Neural cell (in vitro differentiated cells): ENCODE measurements around the gene FHL3. TPM values are rescaled to one million over a fixed set of nuclear protein-coding genes. Genes with fewer than 3 reads are reported as not detected.

Experiments
- H2AFZ ChIP-seq: fragments of 200-600, 300-800 bp; sonication (generic), shearing (Covaris generic); 2 replicates; pipeline ENCODE4 v1.6.0; 2014; ENCODE audit warnings: low read depth, mild to moderate bottlenecking, antibody characterized with exemption, low read length, moderate library complexity
- H3F3A ChIP-seq: fragments of 200-600 bp; shearing (Covaris generic); 2 replicates; pipeline ENCODE4 v1.6.1; 2016; ENCODE audit warnings: mild to moderate bottlenecking, moderate library complexity, mixed read lengths, antibody characterized with exemption, low read length; ENCODE audit not compliant: insufficient read depth, poor library complexity, severe bottlenecking
- H3K27ac ChIP-seq: fragments of 200-600, 300-800 bp; sonication (generic), shearing (Covaris generic); 2 replicates; pipeline ENCODE4 v1.5.1; 2014; ENCODE audit warnings: mild to moderate bottlenecking, low read length, moderate library complexity
- H3K27me3 ChIP-seq: fragments of 300-800, 200-600 bp; sonication (generic), shearing (Covaris generic); 2 replicates; pipeline ENCODE4 v1.6.0; 2014; ENCODE audit warnings: mild to moderate bottlenecking, low read depth, low read length, moderate library complexity; ENCODE audit not compliant: insufficient read depth
- H3K36me3 ChIP-seq: fragments of 300-800, 200-600 bp; sonication (generic), shearing (Covaris generic); 2 replicates; pipeline ENCODE4 v1.5.1; 2014; ENCODE audit warnings: mild to moderate bottlenecking, antibody characterized with exemption, low read length, moderate library complexity; ENCODE audit not compliant: insufficient read depth
- H3K4me2 ChIP-seq: fragments of 300-800, 200-600 bp; sonication (generic), shearing (Covaris generic); 2 replicates; pipeline ENCODE4 v1.6.0; 2014; ENCODE audit warnings: mild to moderate bottlenecking, low read length
- H3K4me3 ChIP-seq: fragments of 300-800, 200-600 bp; sonication (generic), shearing (Covaris generic); 2 replicates; pipeline ENCODE4 v1.5.1; 2014; ENCODE audit warnings: mild to moderate bottlenecking, low read length, moderate library complexity
- H3K79me2 ChIP-seq: fragments of 200-600 bp; shearing (Covaris generic); replicated peaks from 2 replicates; pipeline ENCODE4 v1.6.0; 2014; ENCODE audit warnings: mild to moderate bottlenecking, low read length, moderate library complexity; ENCODE audit not compliant: insufficient read depth
- H3K9ac ChIP-seq: fragments of 300-800, 200-600 bp; sonication (generic), shearing (Covaris generic); 2 replicates; pipeline ENCODE4 v1.6.1; 2016; ENCODE audit warnings: mild to moderate bottlenecking, low read length, mixed read lengths
- H3K9me2 ChIP-seq: fragments of 200-600 bp; shearing (Covaris generic); 2 replicates; pipeline ENCODE4 v1.6.1; 2016; ENCODE audit warnings: mild to moderate bottlenecking, low read length, mixed read lengths; ENCODE audit not compliant: insufficient read depth
- H3K9me3 ChIP-seq: fragments of 200-600, 300-800 bp; sonication (generic), shearing (Covaris generic); 2 replicates; pipeline ENCODE4 v1.6.1; 2016; ENCODE audit warnings: mild to moderate bottlenecking, mixed run types, low read length, moderate library complexity, mixed read lengths
- H4K20me1 ChIP-seq: fragments of 200-600 bp; shearing (Covaris generic); 2 replicates; pipeline ENCODE4 v1.6.1; 2016; ENCODE audit warnings: mild to moderate bottlenecking, mixed run types; ENCODE audit not compliant: insufficient read depth
- EP300 ChIP-seq: fragments of 450-650 bp; conservative IDR thresholded peaks from 2 replicates; pipeline ENCODE4 v1.6.1; 2014; ENCODE audit warnings: antibody characterized with exemption, mild to moderate bottlenecking, moderate library complexity; ENCODE audit not compliant: poor library complexity, severe bottlenecking
- EZH2 ChIP-seq: fragments of 200-600, 300-800 bp; shearing (Covaris generic), sonication (generic); IDR thresholded peaks from 2 replicates; pipeline ENCODE4 v1.6.1; 2014; ENCODE audit warnings: antibody characterized with exemption, low read length, borderline replicate concordance, mild to moderate bottlenecking; ENCODE audit not compliant: insufficient read depth, poor library complexity, severe bottlenecking
- MXI1 ChIP-seq: fragments of 450-650 bp; conservative IDR thresholded peaks from 2 replicates; pipeline ENCODE4 v1.6.1; 2014; ENCODE audit warnings: antibody characterized with exemption, mild to moderate bottlenecking; ENCODE audit not compliant: poor library complexity, severe bottlenecking
- POLR2AphosphoS5 ChIP-seq: IDR thresholded peaks from 2 replicates; pipeline ENCODE4 v1.6.1; 2012
- RAD21 ChIP-seq: fragments of 450-650 bp; conservative IDR thresholded peaks from 2 replicates; pipeline ENCODE4 v1.6.1; 2014; ENCODE audit warnings: antibody characterized with exemption, mild to moderate bottlenecking, moderate library complexity
- SMC3 ChIP-seq: fragments of 450-650 bp; conservative IDR thresholded peaks from 2 replicates; pipeline ENCODE4 v1.6.1; 2014; ENCODE audit warnings: antibody characterized with exemption, mild to moderate bottlenecking, moderate library complexity; ENCODE audit not compliant: poor library complexity
- TAF1 ChIP-seq: IDR thresholded peaks from 2 replicates; pipeline ENCODE4 v1.6.1; 2012; ENCODE audit warnings: low read depth
- polyA plus RNA-seq: library from polyadenylated mRNA; depleted of rRNA; stranded (reverse); fragments of >200 nt; gene quantifications from 2 replicates; pipeline ENCODE4 v1.2.3, GENCODE V29; 2014
- TF ChIP-seq, protein P1 (sequence below): fragments of 450-650 bp; IDR thresholded peaks from 2 replicates; pipeline ENCODE4 v1.5.1; 2014; ENCODE audit warnings: antibody characterized with exemption, mild to moderate bottlenecking, moderate library complexity; ENCODE audit not compliant: poor library complexity, severe bottlenecking
- TF ChIP-seq, protein P2 (sequence below): IDR thresholded peaks from 2 replicates; pipeline ENCODE4 v1.6.1; 2012; ENCODE audit warnings: borderline replicate concordance

Gene FHL3
- polyA plus RNA-seq, 1 donor from 2014 or later, result 3.5 TPM

DNA sequence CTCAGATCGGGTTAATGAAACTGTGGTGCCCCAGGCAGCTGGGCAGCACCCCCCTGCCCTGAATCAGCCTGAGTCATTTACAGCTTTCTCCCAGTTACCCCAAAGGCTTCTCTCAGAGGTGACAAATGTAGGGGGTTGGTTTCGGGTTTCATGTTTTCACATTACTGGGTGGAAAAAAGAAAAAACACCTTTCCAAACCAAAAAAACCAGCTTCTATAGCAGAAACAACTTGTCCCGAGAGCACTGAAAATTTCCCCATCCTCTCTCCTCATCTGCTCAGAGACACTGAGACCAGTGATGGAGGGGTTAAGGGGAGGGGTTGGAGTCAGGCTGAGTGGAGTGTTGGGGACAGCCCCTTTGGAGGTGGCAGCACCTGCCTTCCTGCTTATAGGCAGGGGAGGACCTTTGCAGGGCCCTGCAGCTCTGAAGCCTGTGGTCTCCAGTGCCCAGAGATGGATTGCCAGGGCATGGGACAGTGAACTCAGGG, 22.8 kb upstream of the FHL3 start:
- Histone ChIP-seq H3K27me3 (no peaks in the 10 kb centered on the region), H3K9ac (no peak overlapping the region), H2AFZ (no peak overlapping the region), H3K9me3 (no peaks in the 10 kb centered on the region), H3K9me2 (no peaks in the 10 kb centered on the region), H3K4me2 (no peak overlapping the region), H3F3A (no peaks in the 10 kb centered on the region), H3K36me3 (peaks cover 9% of the 10 kb centered on the region), H3K79me2 (no peaks in the 10 kb centered on the region), H3K27ac (no peak overlapping the region), H4K20me1 (no peaks in the 10 kb centered on the region), H3K4me3 (no peak overlapping the region)
- TF ChIP-seq EP300 (no peak), MXI1 (no peak), SMC3 (no peak), TAF1 (no peak), EZH2 (no peak), POLR2AphosphoS5 (no peak), RAD21 (no peak)
- TF ChIP-seq, protein P1, sequence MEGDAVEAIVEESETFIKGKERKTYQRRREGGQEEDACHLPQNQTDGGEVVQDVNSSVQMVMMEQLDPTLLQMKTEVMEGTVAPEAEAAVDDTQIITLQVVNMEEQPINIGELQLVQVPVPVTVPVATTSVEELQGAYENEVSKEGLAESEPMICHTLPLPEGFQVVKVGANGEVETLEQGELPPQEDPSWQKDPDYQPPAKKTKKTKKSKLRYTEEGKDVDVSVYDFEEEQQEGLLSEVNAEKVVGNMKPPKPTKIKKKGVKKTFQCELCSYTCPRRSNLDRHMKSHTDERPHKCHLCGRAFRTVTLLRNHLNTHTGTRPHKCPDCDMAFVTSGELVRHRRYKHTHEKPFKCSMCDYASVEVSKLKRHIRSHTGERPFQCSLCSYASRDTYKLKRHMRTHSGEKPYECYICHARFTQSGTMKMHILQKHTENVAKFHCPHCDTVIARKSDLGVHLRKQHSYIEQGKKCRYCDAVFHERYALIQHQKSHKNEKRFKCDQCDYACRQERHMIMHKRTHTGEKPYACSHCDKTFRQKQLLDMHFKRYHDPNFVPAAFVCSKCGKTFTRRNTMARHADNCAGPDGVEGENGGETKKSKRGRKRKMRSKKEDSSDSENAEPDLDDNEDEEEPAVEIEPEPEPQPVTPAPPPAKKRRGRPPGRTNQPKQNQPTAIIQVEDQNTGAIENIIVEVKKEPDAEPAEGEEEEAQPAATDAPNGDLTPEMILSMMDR, result no peak
- TF ChIP-seq, protein P2, sequence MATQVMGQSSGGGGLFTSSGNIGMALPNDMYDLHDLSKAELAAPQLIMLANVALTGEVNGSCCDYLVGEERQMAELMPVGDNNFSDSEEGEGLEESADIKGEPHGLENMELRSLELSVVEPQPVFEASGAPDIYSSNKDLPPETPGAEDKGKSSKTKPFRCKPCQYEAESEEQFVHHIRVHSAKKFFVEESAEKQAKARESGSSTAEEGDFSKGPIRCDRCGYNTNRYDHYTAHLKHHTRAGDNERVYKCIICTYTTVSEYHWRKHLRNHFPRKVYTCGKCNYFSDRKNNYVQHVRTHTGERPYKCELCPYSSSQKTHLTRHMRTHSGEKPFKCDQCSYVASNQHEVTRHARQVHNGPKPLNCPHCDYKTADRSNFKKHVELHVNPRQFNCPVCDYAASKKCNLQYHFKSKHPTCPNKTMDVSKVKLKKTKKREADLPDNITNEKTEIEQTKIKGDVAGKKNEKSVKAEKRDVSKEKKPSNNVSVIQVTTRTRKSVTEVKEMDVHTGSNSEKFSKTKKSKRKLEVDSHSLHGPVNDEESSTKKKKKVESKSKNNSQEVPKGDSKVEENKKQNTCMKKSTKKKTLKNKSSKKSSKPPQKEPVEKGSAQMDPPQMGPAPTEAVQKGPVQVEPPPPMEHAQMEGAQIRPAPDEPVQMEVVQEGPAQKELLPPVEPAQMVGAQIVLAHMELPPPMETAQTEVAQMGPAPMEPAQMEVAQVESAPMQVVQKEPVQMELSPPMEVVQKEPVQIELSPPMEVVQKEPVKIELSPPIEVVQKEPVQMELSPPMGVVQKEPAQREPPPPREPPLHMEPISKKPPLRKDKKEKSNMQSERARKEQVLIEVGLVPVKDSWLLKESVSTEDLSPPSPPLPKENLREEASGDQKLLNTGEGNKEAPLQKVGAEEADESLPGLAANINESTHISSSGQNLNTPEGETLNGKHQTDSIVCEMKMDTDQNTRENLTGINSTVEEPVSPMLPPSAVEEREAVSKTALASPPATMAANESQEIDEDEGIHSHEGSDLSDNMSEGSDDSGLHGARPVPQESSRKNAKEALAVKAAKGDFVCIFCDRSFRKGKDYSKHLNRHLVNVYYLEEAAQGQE, result no peak

DNA sequence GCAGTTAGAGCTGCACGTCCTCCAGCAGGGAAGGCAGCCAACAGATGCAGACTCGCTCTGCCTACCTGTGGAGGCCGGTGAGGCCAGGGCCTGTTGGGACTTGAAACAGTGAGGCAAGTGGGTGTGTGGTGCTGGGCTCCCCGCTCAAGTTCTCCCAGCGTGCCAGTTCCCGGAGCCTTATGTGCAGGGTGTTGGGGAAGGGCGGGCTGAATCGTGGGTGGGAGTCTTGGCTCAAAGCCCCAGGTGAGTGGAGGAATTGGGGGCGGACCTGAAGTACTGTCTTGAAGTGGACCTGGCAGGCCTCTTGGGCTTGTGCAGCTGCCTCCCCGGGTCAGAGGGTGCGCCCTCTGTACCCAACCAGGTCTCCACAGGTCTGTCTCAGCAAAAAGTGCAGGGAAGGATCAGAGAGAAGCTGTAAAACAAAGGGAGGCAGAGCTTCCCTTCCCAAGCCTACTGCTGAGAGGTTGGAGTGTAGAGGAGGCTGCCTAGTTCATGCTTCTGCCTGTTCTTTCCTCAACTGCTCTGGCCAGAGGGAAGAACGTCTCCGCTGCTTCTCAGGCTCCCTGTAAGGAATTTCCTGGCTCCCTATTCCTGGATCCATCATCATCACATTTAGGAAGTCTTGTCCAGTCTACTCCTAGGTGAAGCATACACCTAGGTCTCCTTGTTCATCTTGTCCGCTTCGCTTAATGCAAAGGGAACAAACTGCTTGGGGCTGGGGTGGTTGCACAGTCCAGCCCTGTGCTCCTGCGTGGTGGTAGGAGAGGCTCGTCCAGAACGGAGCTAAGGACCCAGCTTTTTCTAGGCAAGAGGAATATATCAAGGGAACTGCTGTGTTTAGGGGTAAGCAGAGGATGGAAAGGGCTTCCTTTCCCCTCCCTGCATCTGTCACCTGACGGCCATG, 22.1 kb upstream of the FHL3 start:
- Histone ChIP-seq H3K27ac (no peak overlapping the region), H3K9me2 (no peaks in the 10 kb centered on the region), H3K79me2 (no peaks in the 10 kb centered on the region), H2AFZ (no peak overlapping the region), H3F3A (no peaks in the 10 kb centered on the region), H3K27me3 (no peaks in the 10 kb centered on the region), H4K20me1 (no peaks in the 10 kb centered on the region), H3K9ac (no peak overlapping the region), H3K4me3 (no peak overlapping the region), H3K36me3 (peaks cover 9% of the 10 kb centered on the region), H3K9me3 (no peaks in the 10 kb centered on the region), H3K4me2 (no peak overlapping the region)
- TF ChIP-seq EZH2, result no peak
- TF ChIP-seq, protein P1, result no peak
- no peak for TF ChIP-seq SMC3
- TF ChIP-seq RAD21, result no peak
- no peak for TF ChIP-seq MXI1
